Keratinocyte (primary cell): ENCODE results near the gene BICDL1.

Experiments
- EZH2 ChIP-seq: IDR thresholded peaks from one replicate; pipeline ENCODE4 v1.6.1; 2012; ENCODE audit warnings: inconsistent platforms, mild to moderate bottlenecking, low read length, moderate library complexity
- TF ChIP-seq, protein P1 (sequence below), 3 experiments: IDR thresholded peaks in 1 of 3; conservative IDR thresholded peaks in 1 of 3; optimal IDR thresholded peaks in 1 of 3; 2 replicates in 2 of 3; 3 replicates in 1 of 3; pipeline versions ENCODE3 to v1.5.1; 2011; ENCODE audit warnings: low read length in 3 of 3, mild to moderate bottlenecking in 3 of 3, moderate library complexity in 2 of 3, control low read depth in 1 of 3, inconsistent platforms in 1 of 3; ENCODE audit not compliant: insufficient read depth in 2 of 3; ENCODE audit errors: extremely low read depth in 1 of 3

DNA sequence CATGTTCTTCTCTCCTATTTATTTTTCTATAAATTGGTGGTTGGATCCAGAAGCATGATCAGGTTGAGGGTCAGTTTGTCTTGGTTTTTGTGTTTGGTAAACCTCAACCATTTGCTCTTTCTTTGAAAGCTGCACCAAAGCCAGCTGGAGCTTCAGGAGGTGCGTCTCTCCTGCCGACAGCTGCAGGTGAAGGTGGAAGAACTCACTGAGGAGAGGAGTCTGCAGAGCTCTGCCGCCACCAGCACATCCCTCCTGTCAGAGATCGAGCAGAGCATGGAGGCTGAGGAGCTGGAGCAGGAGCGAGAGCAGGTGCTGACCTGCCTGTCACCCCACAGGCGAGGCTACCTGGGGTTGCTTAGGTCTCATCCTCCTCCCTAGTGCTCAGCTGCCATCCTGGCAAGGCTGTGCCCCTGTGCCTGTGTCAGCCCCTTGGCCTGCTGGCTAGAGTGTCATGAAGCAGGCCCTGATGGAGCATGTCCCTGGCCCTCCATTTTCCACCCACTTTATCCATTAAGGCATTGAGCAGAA lies 82.5 kb downstream of the BICDL1 start:
- TF ChIP-seq, protein P1, sequence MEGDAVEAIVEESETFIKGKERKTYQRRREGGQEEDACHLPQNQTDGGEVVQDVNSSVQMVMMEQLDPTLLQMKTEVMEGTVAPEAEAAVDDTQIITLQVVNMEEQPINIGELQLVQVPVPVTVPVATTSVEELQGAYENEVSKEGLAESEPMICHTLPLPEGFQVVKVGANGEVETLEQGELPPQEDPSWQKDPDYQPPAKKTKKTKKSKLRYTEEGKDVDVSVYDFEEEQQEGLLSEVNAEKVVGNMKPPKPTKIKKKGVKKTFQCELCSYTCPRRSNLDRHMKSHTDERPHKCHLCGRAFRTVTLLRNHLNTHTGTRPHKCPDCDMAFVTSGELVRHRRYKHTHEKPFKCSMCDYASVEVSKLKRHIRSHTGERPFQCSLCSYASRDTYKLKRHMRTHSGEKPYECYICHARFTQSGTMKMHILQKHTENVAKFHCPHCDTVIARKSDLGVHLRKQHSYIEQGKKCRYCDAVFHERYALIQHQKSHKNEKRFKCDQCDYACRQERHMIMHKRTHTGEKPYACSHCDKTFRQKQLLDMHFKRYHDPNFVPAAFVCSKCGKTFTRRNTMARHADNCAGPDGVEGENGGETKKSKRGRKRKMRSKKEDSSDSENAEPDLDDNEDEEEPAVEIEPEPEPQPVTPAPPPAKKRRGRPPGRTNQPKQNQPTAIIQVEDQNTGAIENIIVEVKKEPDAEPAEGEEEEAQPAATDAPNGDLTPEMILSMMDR (optimal IDR thresholded peaks at IDR 0.05 in 1 of 3, IDR thresholded peaks at IDR 0.05 in 1 of 3, conservative IDR thresholded peaks at IDR 0.05 in 1 of 3; ENCODE audit: extremely low read depth in 1 of 3, insufficient read depth in 2 of 3, low read length in 3 of 3): no peak
- TF ChIP-seq EZH2: no peak
